Adrenal gland (tissue), 12 donors: Measurements from ENCODE around the gene ABLIM2. TPM values are rescaled to one million over a fixed set of nuclear protein-coding genes. Genes with fewer than 3 reads are reported as not detected.

Experiments used
- DNase-seq, 7 donors: peaks; one replicate each; pipeline ENCODE4 v3.0.0-alpha.2; 2019 to 2020
- H3K27ac ChIP-seq, 5 donors: fragments of 200-600 bp; sonication (generic) in 4 of 5; 1 replicate in 3 of 5; 2 replicates in 2 of 5; pipeline versions ENCODE4 v1.5.1 to v1.8.0; 2016 to 2020; ENCODE audit warnings: mild to moderate bottlenecking in 1 of 5
- H3K27me3 ChIP-seq: fragments of 200-600 bp; 2 replicates; pipeline ENCODE4 v1.8.0; 2021
- H3K36me3 ChIP-seq, 2 donors: fragments of 200-600 bp; replicated peaks in 1 of 2; 1 replicate in 1 of 2; 2 replicates in 1 of 2; pipeline versions ENCODE4 v1.5.1 to v1.8.0; 2018 to 2022
- H3K4me1 ChIP-seq, 2 donors: fragments of 200-600 bp; replicated peaks in 1 of 2; 1 replicate in 1 of 2; 2 replicates in 1 of 2; pipeline versions ENCODE4 v1.5.1 to v1.8.0; 2018 to 2021
- H3K4me3 ChIP-seq, 4 donors: fragments of 200-600 bp; sonication (generic) in 3 of 4; one replicate each; pipeline ENCODE4 v1.5.1; 2016 to 2018
- H3K9me3 ChIP-seq, 3 donors: fragments of 200-600 bp; sonication (generic) in 1 of 3; replicated peaks in 1 of 3; 1 replicate in 2 of 3; 2 replicates in 1 of 3; pipeline versions ENCODE4 v1.5.1 to v1.8.0; 2016 to 2021
- CTCF ChIP-seq, 6 experiments: fragments of 450-650 bp in 4 of 6; fragments of 200-600 bp in 2 of 6; sonication (generic) in 1 of 6; IDR thresholded peaks; 1 replicate in 5 of 6; 2 replicates in 1 of 6; pipeline versions ENCODE4 v1.5.1 to v1.8.0; 2016 to 2021; ENCODE audit warnings: antibody characterized with exemption in 6 of 6, mild to moderate bottlenecking in 2 of 6, moderate library complexity in 1 of 6
- POLR2A ChIP-seq, 2 donors: fragments of 450-650 bp; IDR thresholded peaks; one replicate each; pipeline ENCODE4 v1.6.1; 2017; ENCODE audit warnings: antibody characterized with exemption in 2 of 2, mild to moderate bottlenecking in 2 of 2, moderate library complexity in 1 of 2
- WGBS, 4 donors: extraction: QIAGEN DNeasy Blood & Tissue Kit in 2 of 4; methylation state at CpG; one replicate each; pipeline versions ENCODE4 v1.1.5 to v1.1.7; 2013 to 2017; 5-methylcytosine and 5-hydroxymethylcytosine counted together
- intact Hi-C, 2 donors: fragments of 100-400 bp; cut with DNase I; formaldehyde crosslinking; loops; one replicate each; pipeline versions ENCODE4 v1.14.1 to v1.15.0; 2022 to 2023
- polyA plus RNA-seq, 3 donors: library from polyadenylated mRNA; stranded (reverse); fragments of 200-250 nt in 2 of 3; fragments of 350-450 nt in 1 of 3; fragmentation: Illumina TruSeq in 1 of 3; extraction: RNeasy Lipid Tissue Mini Kit (QIAGEN cat#74804) in 1 of 3; gene quantifications; one replicate each; pipeline ENCODE4 v1.2.3, GENCODE V29; 2013 to 2014
- total RNA-seq, 9 donors: library from RNA; depleted of rRNA in 4 of 9; stranded (reverse); fragments of >200 nt in 4 of 9; fragments of 120-200 nt in 1 of 9; fragmentation: NEBNext Ultra II Directional in 1 of 9; extraction: Animal tissue kit (Norgen Biotek cat#: 25700) in 1 of 9; gene quantifications; one replicate each; pipeline versions ENCODE4 v1.1.0 to v1.2.4, GENCODE V29; 2013 to 2023
- donor health status: healthy with polysubstance abuse.
- donor health status: Bipolar disorder and iron deficiency.
- donor health status: DM: yes; HTN: yes; CAD: no.
- donor health status: DM: no; HTN: no; CAD: no.
- donor health status: DM: no; HTN: no; CAD: no.
- donor health status: DM: yes; HTN: yes; CAD: no.

ABLIM2 gene
- total and polyA plus RNA-seq, 12 donors = 5.8 to 31.2 (median 14.6) TPM

- H3K9me3 ChIP-seq = no peaks in the 10 kb centered on the region
- no peak for DNase-seq
- H3K27ac ChIP-seq = no peak overlapping the region
- intact Hi-C loops = no loop called here
- no peaks in the 10 kb centered on the region for H3K36me3 ChIP-seq
- no peak overlapping the region for H3K4me3 ChIP-seq
- WGBS, 4 donors = 73 to 81% (median 76%) methylated on average over 6 to 7 of the region's 7 CpGs
- no peaks in the 10 kb centered on the region for H3K27me3 ChIP-seq
- H3K4me1 ChIP-seq = peaks cover 0 to 5% of the 10 kb centered on the region in 2 donors
- TF ChIP-seq POLR2A (IDR thresholded peaks at IDR 0.05) = no peak
- TF ChIP-seq CTCF (IDR thresholded peaks at IDR 0.05) = no peak
These were observed 119.8 kb downstream of the ABLIM2 start for GRCh38 chr4:8038719-8039251.

GRCh38 chr4:8038083-8038482 lies 120.5 kb downstream of the ABLIM2 start:
- H3K27ac ChIP-seq = no peak overlapping the region
- H3K4me3 ChIP-seq = no peak overlapping the region
- no peaks in the 10 kb centered on the region for H3K36me3 ChIP-seq
- DNase-seq = no peak
- H3K4me1 ChIP-seq = peaks cover 0 to 5% of the 10 kb centered on the region in 2 donors
- intact Hi-C loops = no loop called here
- H3K9me3 ChIP-seq = no peaks in the 10 kb centered on the region
- H3K27me3 ChIP-seq = no peaks in the 10 kb centered on the region
- whole genome bisulfite sequencing, 4 donors = 83 to 100% (median 88%) methylated on average over 1 to 2 of the region's 2 CpGs
- no peak for TF ChIP-seq CTCF (IDR thresholded peaks at IDR 0.05)
- no peak for TF ChIP-seq POLR2A (IDR thresholded peaks at IDR 0.05)

GRCh38 chr4:8037150-8037769 lies 121.4 kb downstream of the ABLIM2 start:
- no peaks in the 10 kb centered on the region for H3K27me3 ChIP-seq
- H3K4me1 ChIP-seq = peaks cover 0 to 5% of the 10 kb centered on the region in 2 donors
- no peak overlapping the region for H3K4me3 ChIP-seq
- TF ChIP-seq CTCF (IDR thresholded peaks at IDR 0.05) (no peak), POLR2A (IDR thresholded peaks at IDR 0.05) (no peak)
- no peak for DNase-seq
- H3K27ac ChIP-seq = no peak overlapping the region
- no peaks in the 10 kb centered on the region for H3K9me3 ChIP-seq
- H3K36me3 ChIP-seq = no peaks in the 10 kb centered on the region
- WGBS, 4 donors = 77 to 90% (median 84%) methylated on average over 7 of the region's 7 CpGs
- intact Hi-C loops = no loop called here

GRCh38 chr4:8035371-8035780 lies 123.2 kb downstream of the ABLIM2 start:
- H3K27ac ChIP-seq = no peak overlapping the region
- 52 to 83% (median 72%) methylated on average over 13 of the region's 13 CpGs for WGBS, 4 donors
- H3K9me3 ChIP-seq = no peaks in the 10 kb centered on the region
- H3K4me3 ChIP-seq = no peak overlapping the region
- intact Hi-C loops = no loop called here
- H3K36me3 ChIP-seq = no peaks in the 10 kb centered on the region
- H3K4me1 ChIP-seq = peaks cover 0 to 5% of the 10 kb centered on the region in 2 donors
- no peaks in the 10 kb centered on the region for H3K27me3 ChIP-seq
- TF ChIP-seq CTCF (IDR thresholded peaks at IDR 0.05) = no peak
- no peak for TF ChIP-seq POLR2A (IDR thresholded peaks at IDR 0.05)
- no peak for DNase-seq
